ENCODE data around the gene ATP8B3.

GRCh38 chr19:1765232-1765903 is 46.7 kb downstream of the ATP8B3 start:
- TF ChIP-seq CTCF (IDR thresholded peaks at IDR 0.05; ENCODE audit: borderline replicate concordance, extremely low read depth, low read length, poor library complexity, severe bottlenecking): no peak
- no peak for TF ChIP-seq EZH2 (IDR thresholded peaks at IDR 0.05; ENCODE audit: borderline replicate concordance, low read depth, low read length, severe bottlenecking)

Measured in DND-41 (cell line).